Measurements from ENCODE around the gene MYO18A. TPM values are rescaled to one million over a fixed set of nuclear protein-coding genes. Genes with fewer than 3 reads are reported as not detected.

Gene MYO18A
- total and polyA plus RNA-seq, 9 donors = 23.0 to 53.9 (median 31.7) TPM

GRCh38 chr17:29214215-29215146 is 34.3 kb upstream of the MYO18A start:
- Histone ChIP-seq H3K27me3 (no peaks in the 10 kb centered on the region), H3K4me3 (no peak overlapping the region), H3K4me1 (ENCODE audit: insufficient read depth) (no peaks in the 10 kb centered on the region), H3K9me3 (no peaks in the 10 kb centered on the region), H3K36me3 (no peaks in the 10 kb centered on the region), H3K27ac (no peak overlapping the region)
- DNase-seq = no peak
- 87 to 94% (median 89%) methylated on average over 8 of the region's 8 CpGs for WGBS, 3 donors
- intact Hi-C loops (cut with DNase I) = loop anchor here (5.0 to 10.0 kb wide), 4 partner anchors 60 to 87 kb away; no protein-coding TSS in a partner anchor
- TF ChIP-seq EP300 (IDR thresholded peaks at IDR 0.05) (no peak), POLR2A (IDR thresholded peaks at IDR 0.05) (no peak)
- TF ChIP-seq, protein P1, sequence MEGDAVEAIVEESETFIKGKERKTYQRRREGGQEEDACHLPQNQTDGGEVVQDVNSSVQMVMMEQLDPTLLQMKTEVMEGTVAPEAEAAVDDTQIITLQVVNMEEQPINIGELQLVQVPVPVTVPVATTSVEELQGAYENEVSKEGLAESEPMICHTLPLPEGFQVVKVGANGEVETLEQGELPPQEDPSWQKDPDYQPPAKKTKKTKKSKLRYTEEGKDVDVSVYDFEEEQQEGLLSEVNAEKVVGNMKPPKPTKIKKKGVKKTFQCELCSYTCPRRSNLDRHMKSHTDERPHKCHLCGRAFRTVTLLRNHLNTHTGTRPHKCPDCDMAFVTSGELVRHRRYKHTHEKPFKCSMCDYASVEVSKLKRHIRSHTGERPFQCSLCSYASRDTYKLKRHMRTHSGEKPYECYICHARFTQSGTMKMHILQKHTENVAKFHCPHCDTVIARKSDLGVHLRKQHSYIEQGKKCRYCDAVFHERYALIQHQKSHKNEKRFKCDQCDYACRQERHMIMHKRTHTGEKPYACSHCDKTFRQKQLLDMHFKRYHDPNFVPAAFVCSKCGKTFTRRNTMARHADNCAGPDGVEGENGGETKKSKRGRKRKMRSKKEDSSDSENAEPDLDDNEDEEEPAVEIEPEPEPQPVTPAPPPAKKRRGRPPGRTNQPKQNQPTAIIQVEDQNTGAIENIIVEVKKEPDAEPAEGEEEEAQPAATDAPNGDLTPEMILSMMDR (IDR thresholded peaks at IDR 0.05) = no peak

GRCh38 chr17:29212681-29213121 is 32.5 kb upstream of the MYO18A start:
- no peak overlapping the region for H3K27ac ChIP-seq
- TF ChIP-seq EP300 (IDR thresholded peaks at IDR 0.05) (no peak), POLR2A (IDR thresholded peaks at IDR 0.05) (no peak)
- TF ChIP-seq, protein P1 (IDR thresholded peaks at IDR 0.05) = no peak
- intact Hi-C loops (cut with DNase I) = loop anchor here in 2 of 4 donors (10.0 kb wide), 2 partner anchors 58 to 68 kb away; no protein-coding TSS in a partner anchor

DNA sequence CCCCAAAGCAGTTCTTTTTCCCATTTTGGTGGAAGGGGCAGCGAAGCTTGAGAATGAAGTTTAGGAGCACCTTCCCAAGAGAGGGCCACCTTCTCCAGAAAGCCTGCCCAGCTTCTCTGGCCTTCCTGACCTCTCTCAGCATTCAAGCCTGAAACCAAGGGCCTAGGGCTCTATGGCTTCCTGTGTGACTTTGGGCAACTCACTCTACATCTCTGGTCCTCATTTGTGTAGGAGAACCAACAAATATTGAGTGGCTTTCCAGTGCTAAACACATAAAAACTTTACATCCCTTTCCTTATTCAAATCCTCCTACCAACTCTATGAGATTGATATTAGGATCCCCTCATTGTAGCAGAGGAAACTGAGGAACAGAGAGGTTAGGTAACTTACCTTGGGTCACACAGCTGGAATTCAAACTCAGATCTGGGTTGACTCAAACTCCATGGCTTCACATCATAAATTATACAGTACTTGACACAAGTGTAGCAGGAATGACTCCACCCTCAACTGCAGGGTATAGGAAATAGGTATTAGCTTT is 32.0 kb upstream of the MYO18A start:
- 96 to 100% (median 100%) methylated on average over 1 of the region's 1 CpG for WGBS, 3 donors

More at GRCh38 chr17:29212681-29213121, 32.5 kb upstream of the MYO18A start:
- Histone ChIP-seq H3K27me3 (no peaks in the 10 kb centered on the region), H3K4me3 (no peak overlapping the region), H3K36me3 (no peaks in the 10 kb centered on the region), H3K9me3 (no peaks in the 10 kb centered on the region), H3K4me1 (ENCODE audit: insufficient read depth) (no peaks in the 10 kb centered on the region)
- 73 to 78% (median 78%) methylated on average over 5 of the region's 5 CpGs for WGBS, 3 donors
- no peak for DNase-seq

GRCh38 chr17:29210879-29211278 is 30.7 kb upstream of the MYO18A start:
- DNase-seq = no peak
- no peak overlapping the region for H3K27ac ChIP-seq
- no peak for TF ChIP-seq EP300 (IDR thresholded peaks at IDR 0.05)
- TF ChIP-seq POLR2A (IDR thresholded peaks at IDR 0.05) = no peak
- TF ChIP-seq, protein P1 (IDR thresholded peaks at IDR 0.05) = no peak
- no peaks in the 10 kb centered on the region for H3K27me3 ChIP-seq
- 72 to 80% (median 74%) methylated on average over 2 of the region's 2 CpGs for WGBS, 3 donors
- H3K36me3 ChIP-seq = no peaks in the 10 kb centered on the region
- H3K4me1 ChIP-seq (ENCODE audit: insufficient read depth) = no peaks in the 10 kb centered on the region
- intact Hi-C loops (cut with DNase I) = loop anchor here in 2 of 4 donors (10.0 kb wide), 2 partner anchors 56 to 66 kb away; no protein-coding TSS in a partner anchor
- H3K4me3 ChIP-seq = no peak overlapping the region
- no peaks in the 10 kb centered on the region for H3K9me3 ChIP-seq

More for the DNA sequence above, 32.0 kb upstream of the MYO18A start:
- TF ChIP-seq POLR2A (IDR thresholded peaks at IDR 0.05) (no peak), EP300 (IDR thresholded peaks at IDR 0.05) (no peak)
- TF ChIP-seq, protein P1 (IDR thresholded peaks at IDR 0.05) = no peak
- Histone ChIP-seq H3K9me3 (no peaks in the 10 kb centered on the region), H3K36me3 (no peaks in the 10 kb centered on the region), H3K27me3 (no peaks in the 10 kb centered on the region), H3K27ac (no peak overlapping the region), H3K4me3 (no peak overlapping the region), H3K4me1 (ENCODE audit: insufficient read depth) (no peaks in the 10 kb centered on the region)
- DNase-seq = no peak
- intact Hi-C loops (cut with DNase I) = loop anchor here in 2 of 4 donors (10.0 kb wide), 2 partner anchors 57 to 67 kb away; no protein-coding TSS in a partner anchor
